Endothelial cell (in vitro differentiated cells): Measurements from ENCODE around the gene MAGI1. TPM values are rescaled to one million over a fixed set of nuclear protein-coding genes. Genes with fewer than 3 reads are reported as not detected.
"Not testable (repeated sequence)": the region's sequence is repeated elsewhere in the genome, so short reads cannot be mapped to it uniquely, and the experiment has no call there.

Experiments
- DNase-seq: peaks from one replicate; pipeline ENCODE4 v3.0.0; 2021; ENCODE audit warnings: low spot score
- H3K27ac Mint-ChIP-seq: one replicate; pipeline ENCODE4 v1.8.0; 2021; ENCODE audit warnings: mixed read lengths, inconsistent platforms; ENCODE audit not compliant: unreplicated experiment
- H3K27me3 Mint-ChIP-seq: one replicate; pipeline ENCODE4 v1.8.0; 2021; ENCODE audit warnings: mild to moderate bottlenecking, moderate library complexity, mixed read lengths, inconsistent platforms; ENCODE audit not compliant: unreplicated experiment
- H3K36me3 Mint-ChIP-seq: one replicate; pipeline ENCODE4 v1.8.0; 2021; ENCODE audit warnings: mild to moderate bottlenecking, low read depth, mixed read lengths, inconsistent platforms; ENCODE audit not compliant: unreplicated experiment
- H3K4me1 Mint-ChIP-seq: one replicate; pipeline ENCODE4 v1.8.0; 2021; ENCODE audit warnings: mild to moderate bottlenecking, mixed read lengths, inconsistent platforms; ENCODE audit not compliant: unreplicated experiment
- H3K4me3 Mint-ChIP-seq: one replicate; pipeline ENCODE4 v1.8.0; 2021; ENCODE audit warnings: mild to moderate bottlenecking, mixed read lengths, inconsistent platforms; ENCODE audit not compliant: unreplicated experiment
- H3K9me3 Mint-ChIP-seq: one replicate; pipeline ENCODE4 v1.8.0; 2021; ENCODE audit warnings: mixed read lengths, inconsistent platforms; ENCODE audit not compliant: unreplicated experiment
- CTCF ChIP-seq: fragments of 200-600 bp; sonication (generic); IDR thresholded peaks from one replicate; pipeline ENCODE4 v1.5.0; 2021; ENCODE audit warnings: antibody characterized with exemption; ENCODE audit not compliant: unreplicated experiment
- total RNA-seq: library from RNA; stranded (reverse); fragmentation: NEBNext Ultra II Directional; extraction: Animal tissue kit (Norgen Biotek cat#: 25700); gene quantifications from one replicate; pipeline ENCODE4 v1.2.1, GENCODE V29; 2021; ENCODE audit not compliant: unreplicated experiment

Gene MAGI1
- total RNA-seq, 1 donor from 2014 or later = 33.8 TPM

GRCh38 chr3:65569845-65570405 is 468.8 kb downstream of the MAGI1 start:
- TF ChIP-seq CTCF = peak; percentile 57
- Mint-ChIP-seq H3K27ac (no peak overlapping the region), H3K4me1 (no peaks in the 10 kb centered on the region), H3K9me3 (no peaks in the 10 kb centered on the region), H3K36me3 (no peaks in the 10 kb centered on the region), H3K4me3 (no peak overlapping the region), H3K27me3 (no peaks in the 10 kb centered on the region)
- no peak for DNase-seq

GRCh38 chr3:65569129-65569528 is 469.6 kb downstream of the MAGI1 start:
- Mint-ChIP-seq H3K9me3 (no peaks in the 10 kb centered on the region), H3K36me3 (no peaks in the 10 kb centered on the region), H3K4me3 (no peak overlapping the region), H3K27ac (no peak overlapping the region), H3K27me3 (no peaks in the 10 kb centered on the region), H3K4me1 (no peaks in the 10 kb centered on the region)
- no peak for DNase-seq
- TF ChIP-seq CTCF = no peak

GRCh38 chr3:65568497-65568896 is 470.2 kb downstream of the MAGI1 start:
- TF ChIP-seq CTCF = no peak
- DNase-seq = no peak
- Mint-ChIP-seq H3K9me3 (no peaks in the 10 kb centered on the region), H3K27ac (no peak overlapping the region), H3K4me3 (no peak overlapping the region), H3K36me3 (no peaks in the 10 kb centered on the region), H3K27me3 (no peaks in the 10 kb centered on the region), H3K4me1 (no peaks in the 10 kb centered on the region)

- H3K27ac Mint-ChIP-seq, H3K27me3 Mint-ChIP-seq, H3K4me1 Mint-ChIP-seq, H3K36me3 Mint-ChIP-seq, H3K9me3 Mint-ChIP-seq, DNase-seq, H3K4me3 Mint-ChIP-seq: not testable (repeated sequence)
Measured at GRCh38 chr3:65565744-65566143, 473.0 kb downstream of the MAGI1 start.

GRCh38 chr3:65564483-65564882 is 474.2 kb downstream of the MAGI1 start:
- TF ChIP-seq CTCF = no peak

More at GRCh38 chr3:65564483-65564882, 474.2 kb downstream of the MAGI1 start:
- peaks cover 6% of the 10 kb centered on the region for H3K4me1 Mint-ChIP-seq
- H3K9me3 Mint-ChIP-seq = no peaks in the 10 kb centered on the region
- no peak overlapping the region for H3K4me3 Mint-ChIP-seq
- no peaks in the 10 kb centered on the region for H3K27me3 Mint-ChIP-seq
- no peaks in the 10 kb centered on the region for H3K36me3 Mint-ChIP-seq
- no peak overlapping the region for H3K27ac Mint-ChIP-seq
- no peak for DNase-seq
